ENCODE data around the gene GABRB2.
"Not testable (repeated sequence)": the region's sequence is repeated elsewhere in the genome, so short reads cannot be mapped to it uniquely, and the experiment has no call there.

Gene GABRB2

DNA sequence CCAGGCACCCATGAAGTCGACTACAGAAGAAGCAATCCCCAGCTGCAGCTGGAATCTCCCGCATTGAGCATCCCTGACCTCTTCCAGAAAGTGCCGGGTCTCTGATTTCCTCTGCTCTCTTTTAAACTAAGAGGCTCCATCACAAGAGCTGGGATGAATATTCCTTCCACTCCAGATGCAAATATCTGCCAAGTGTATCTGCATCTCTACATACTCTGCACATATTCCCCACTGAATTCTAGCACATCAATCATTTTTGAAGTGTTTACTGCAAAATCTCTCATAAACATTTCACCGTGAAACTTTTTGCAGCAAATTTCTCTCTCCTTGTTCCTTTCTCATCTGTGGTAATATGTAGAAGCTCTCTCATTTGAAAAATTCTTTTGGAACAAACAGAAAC lies 161.5 kb downstream of the GABRB2 start:
- DNase-seq: no peak

GRCh38 chr5:161382685-161383084 lies 163.8 kb downstream of the GABRB2 start:
- no peak for DNase-seq

- no peak for DNase-seq
Measured at GRCh38 chr5:161380486-161380885, 166.0 kb downstream of the GABRB2 start.

- DNase-seq: no peak
Measured at GRCh38 chr5:161378701-161379100, 167.8 kb downstream of the GABRB2 start.

DNA sequence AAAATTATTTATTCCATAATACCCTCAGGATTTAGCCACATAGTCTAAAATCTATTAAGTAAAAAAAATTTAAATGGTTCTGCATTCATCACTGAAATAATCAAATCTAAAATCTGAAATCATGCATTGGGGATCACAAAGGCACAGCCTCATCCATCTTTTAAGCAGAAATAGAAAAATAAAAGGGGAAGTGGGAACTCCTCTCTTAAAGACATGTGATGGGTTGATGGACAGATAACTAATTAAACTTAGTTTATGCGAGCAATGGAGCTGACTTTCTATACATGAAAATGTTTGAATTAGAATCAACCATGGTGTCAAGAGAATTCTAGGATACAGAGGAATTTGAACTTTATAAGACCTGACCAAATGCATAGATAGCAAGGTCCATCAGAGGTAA lies 170.5 kb downstream of the GABRB2 start:
- no peak for DNase-seq

DNA sequence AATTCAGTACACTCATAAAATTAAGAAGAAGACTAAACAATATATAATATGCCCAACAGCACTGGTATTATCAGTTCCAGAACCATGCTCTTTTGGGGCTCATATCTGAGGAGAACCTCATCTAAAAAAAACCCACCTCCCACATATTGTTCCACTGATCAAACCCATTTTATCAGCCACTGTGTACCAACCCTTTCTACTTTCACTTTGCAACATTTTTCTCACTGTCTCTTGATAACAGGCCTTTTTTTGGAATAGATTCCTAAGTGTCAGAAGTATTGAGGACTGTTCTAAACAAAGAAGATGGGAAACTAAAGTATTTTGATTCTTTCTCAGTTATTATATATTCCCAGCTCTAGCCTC lies 173.2 kb downstream of the GABRB2 start:
- DNase-seq: no peak

GRCh38 chr5:161372682-161373344 lies 173.7 kb downstream of the GABRB2 start:
- DNase-seq: no peak

DNA sequence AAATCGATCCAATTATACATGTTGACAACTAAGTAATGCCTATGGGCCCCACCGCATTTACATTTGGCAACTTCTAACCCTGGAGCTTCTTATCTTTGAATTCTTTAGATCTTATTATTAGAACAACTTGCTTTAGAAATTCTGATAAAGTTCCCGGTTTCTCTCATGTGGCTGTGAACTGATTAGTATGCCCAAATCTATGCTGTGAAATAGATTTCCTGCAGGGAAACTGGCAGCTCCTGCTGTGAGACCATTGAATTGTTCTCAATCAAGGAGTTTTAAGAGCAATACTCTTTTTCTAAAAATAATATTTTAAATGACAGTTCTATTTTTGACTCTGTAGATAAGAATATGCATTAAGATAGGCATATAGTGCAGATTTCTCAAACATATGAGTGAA lies 177.5 kb downstream of the GABRB2 start:
- DNase-seq: no peak

- no peak for DNase-seq
Measured at GRCh38 chr5:161358446-161358845, 188.1 kb downstream of the GABRB2 start.

GRCh38 chr5:161344234-161344633 lies 202.3 kb downstream of the GABRB2 start:
- no peak for DNase-seq

DNA sequence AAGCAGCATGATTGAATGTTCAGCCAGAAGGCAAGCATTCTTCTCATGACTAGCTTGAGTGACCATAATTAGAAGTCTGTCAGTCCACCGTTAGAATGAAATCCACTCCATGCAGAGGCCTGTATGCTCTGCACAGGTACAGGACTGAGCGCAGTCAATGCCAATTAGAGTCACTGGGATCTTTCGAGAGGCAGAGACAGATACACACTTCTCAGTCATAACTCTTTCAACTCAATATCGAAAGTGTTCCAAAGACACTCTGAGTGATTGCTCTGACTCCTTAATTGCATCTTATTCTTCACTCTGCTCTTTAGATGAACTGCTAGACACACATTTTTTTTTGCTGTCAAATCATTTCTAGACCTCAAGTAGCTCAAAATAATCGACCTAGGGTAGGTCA lies 203.6 kb downstream of the GABRB2 start:
- no peak for DNase-seq

GRCh38 chr5:161340012-161340411 lies 206.5 kb downstream of the GABRB2 start:
- no peak for DNase-seq

DNA sequence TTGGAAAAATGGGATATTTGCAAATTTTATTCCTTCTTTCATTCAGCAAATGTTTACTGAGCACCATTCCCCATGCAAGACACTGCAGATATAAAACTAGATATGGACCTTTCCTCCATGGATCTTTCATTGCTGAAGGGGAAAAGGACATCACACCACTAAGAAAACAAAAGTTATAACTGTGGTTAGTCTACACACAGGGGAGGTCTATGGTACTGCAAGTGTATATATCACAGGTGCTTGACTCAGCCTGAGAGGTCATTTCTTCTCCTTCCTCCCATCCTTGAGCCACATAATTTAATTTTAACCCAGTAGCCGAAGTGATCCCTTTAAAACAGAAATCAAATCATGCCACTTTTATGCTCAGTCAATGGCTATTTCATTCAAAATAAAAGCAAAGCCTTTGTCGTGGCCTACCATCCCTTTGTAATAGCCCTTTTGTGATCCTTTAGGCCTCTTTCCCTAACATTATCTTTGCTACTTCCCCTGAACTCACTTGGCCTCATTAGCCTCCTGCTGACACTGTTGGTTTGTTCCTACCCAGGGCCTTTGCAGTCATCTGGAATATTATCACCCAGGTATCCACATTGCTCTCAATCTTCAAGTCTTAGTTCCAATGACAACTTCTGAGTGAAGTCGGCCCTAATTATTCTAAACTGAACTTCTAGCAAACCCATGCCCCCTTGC lies 213.2 kb downstream of the GABRB2 start:
- no peak for DNase-seq

DNA sequence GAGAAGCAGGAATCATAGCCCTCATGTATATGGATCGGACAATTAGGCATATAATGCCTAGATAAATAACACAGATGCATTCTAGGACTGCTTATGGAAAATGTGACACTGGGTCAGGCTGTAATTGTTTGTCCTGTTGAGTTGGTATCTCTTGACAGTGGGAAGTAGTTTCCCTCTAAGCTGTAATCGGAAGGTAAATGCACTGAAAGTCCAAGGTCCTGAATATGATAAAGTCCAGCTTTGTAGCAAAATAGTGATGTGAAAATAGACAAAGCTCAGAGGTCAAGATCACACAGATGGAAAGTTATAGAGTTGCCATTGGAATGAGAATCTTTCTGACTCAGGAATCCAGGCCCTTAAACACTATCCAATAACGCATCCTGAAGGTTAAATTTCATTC lies 214.2 kb downstream of the GABRB2 start:
- no peak for DNase-seq

DNA sequence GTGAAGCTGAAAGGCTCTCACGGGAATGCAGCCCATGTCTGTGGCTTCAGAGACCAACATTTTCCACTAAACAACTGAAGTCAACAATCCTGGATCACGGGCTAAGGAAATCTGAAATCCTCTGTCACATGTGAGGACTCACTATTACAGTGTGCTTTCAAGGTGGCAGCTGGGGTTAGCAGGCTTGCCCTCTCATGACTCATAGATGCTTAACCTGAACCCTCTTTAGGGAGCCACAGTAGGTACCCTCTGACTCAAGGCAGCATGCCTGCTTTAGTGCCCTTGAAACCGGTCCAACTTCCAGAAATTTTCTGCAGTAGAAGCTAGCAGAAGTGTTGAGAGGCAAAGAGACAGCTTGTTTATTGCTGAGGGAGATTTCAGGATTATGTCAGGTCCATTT lies 232.5 kb downstream of the GABRB2 start:
- no peak for DNase-seq

GRCh38 chr5:161312882-161313281 lies 233.6 kb downstream of the GABRB2 start:
- DNase-seq: peak; percentile 3

- no peak for DNase-seq
Measured at GRCh38 chr5:161311965-161312364, 234.6 kb downstream of the GABRB2 start.

- DNase-seq: no peak
Measured at GRCh38 chr5:161311146-161311708, 235.3 kb downstream of the GABRB2 start.

- no peak for DNase-seq
Measured at GRCh38 chr5:161306351-161306995, 240.1 kb downstream of the GABRB2 start.

- DNase-seq: no peak
Measured at GRCh38 chr5:161305601-161306000, 240.9 kb downstream of the GABRB2 start.

- DNase-seq: no peak
Measured at GRCh38 chr5:161302559-161302958, 244.0 kb downstream of the GABRB2 start.

GRCh38 chr5:161301586-161301985 lies 244.9 kb downstream of the GABRB2 start:
- DNase-seq: no peak

GRCh38 chr5:161299053-161299452 lies 247.5 kb downstream of the GABRB2 start:
- DNase-seq: no peak

- DNase-seq: not testable (repeated sequence)
Measured at GRCh38 chr5:161297388-161297787, 249.1 kb downstream of the GABRB2 start.
